Neutrophil (primary cell): ENCODE data around the gene ASTN1.

ENCODE experiments used
- H3K27ac ChIP-seq: fragments of 200-600 bp; sonication (generic); 2 replicates; pipeline ENCODE4 v1.5.1; 2016; ENCODE audit warnings: mild to moderate bottlenecking, moderate library complexity
- H3K27me3 ChIP-seq: fragments of 200-600 bp; sonication (generic); 2 replicates; pipeline ENCODE4 v1.6.0; 2016; ENCODE audit warnings: mild to moderate bottlenecking
- H3K36me3 ChIP-seq: fragments of 200-600 bp; sonication (generic); 2 replicates; pipeline ENCODE4 v1.5.1; 2017
- H3K4me1 ChIP-seq, 2 experiments: fragments of 200-600 bp in 1 of 2; sonication (generic) in 1 of 2; 1 replicate in 1 of 2; 2 replicates in 1 of 2; pipeline versions ENCODE4 v1.5.1 to v1.6.1; 2013 to 2016; ENCODE audit warnings: low read depth in 1 of 2, low read length in 1 of 2, mild to moderate bottlenecking in 1 of 2, moderate library complexity in 1 of 2; ENCODE audit not compliant: control insufficient read depth in 1 of 2, insufficient read depth in 1 of 2
- H3K4me3 ChIP-seq, 2 experiments: fragments of 200-600 bp in 1 of 2; sonication (generic) in 1 of 2; 1 replicate in 1 of 2; 2 replicates in 1 of 2; pipeline ENCODE4 v1.5.1; 2013 to 2016; ENCODE audit warnings: low read depth in 1 of 2, low read length in 1 of 2, mild to moderate bottlenecking in 1 of 2, moderate library complexity in 1 of 2
- H3K9me3 ChIP-seq: fragments of 200-600 bp; sonication (generic); 2 replicates; pipeline ENCODE4 v1.5.1; 2016
- TF ChIP-seq, protein P1 (sequence below): fragments of 200-600 bp; sonication (generic); IDR thresholded peaks from 2 replicates; pipeline ENCODE4 v1.5.1; 2016; ENCODE audit warnings: antibody characterized with exemption

The ASTN1 gene

GRCh38 chr1:176943783-176944182, 220.7 kb downstream of the ASTN1 start:
- H3K4me1 ChIP-seq: no peaks in the 10 kb centered on the region
- H3K4me3 ChIP-seq: no peak overlapping the region
- no peaks in the 10 kb centered on the region for H3K9me3 ChIP-seq
- peaks cover under 1% of the 10 kb centered on the region for H3K27me3 ChIP-seq
- no peaks in the 10 kb centered on the region for H3K36me3 ChIP-seq
- TF ChIP-seq, protein P1, sequence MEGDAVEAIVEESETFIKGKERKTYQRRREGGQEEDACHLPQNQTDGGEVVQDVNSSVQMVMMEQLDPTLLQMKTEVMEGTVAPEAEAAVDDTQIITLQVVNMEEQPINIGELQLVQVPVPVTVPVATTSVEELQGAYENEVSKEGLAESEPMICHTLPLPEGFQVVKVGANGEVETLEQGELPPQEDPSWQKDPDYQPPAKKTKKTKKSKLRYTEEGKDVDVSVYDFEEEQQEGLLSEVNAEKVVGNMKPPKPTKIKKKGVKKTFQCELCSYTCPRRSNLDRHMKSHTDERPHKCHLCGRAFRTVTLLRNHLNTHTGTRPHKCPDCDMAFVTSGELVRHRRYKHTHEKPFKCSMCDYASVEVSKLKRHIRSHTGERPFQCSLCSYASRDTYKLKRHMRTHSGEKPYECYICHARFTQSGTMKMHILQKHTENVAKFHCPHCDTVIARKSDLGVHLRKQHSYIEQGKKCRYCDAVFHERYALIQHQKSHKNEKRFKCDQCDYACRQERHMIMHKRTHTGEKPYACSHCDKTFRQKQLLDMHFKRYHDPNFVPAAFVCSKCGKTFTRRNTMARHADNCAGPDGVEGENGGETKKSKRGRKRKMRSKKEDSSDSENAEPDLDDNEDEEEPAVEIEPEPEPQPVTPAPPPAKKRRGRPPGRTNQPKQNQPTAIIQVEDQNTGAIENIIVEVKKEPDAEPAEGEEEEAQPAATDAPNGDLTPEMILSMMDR: no peak
- H3K27ac ChIP-seq: no peak overlapping the region

GRCh38 chr1:176942346-176942745, 222.2 kb downstream of the ASTN1 start:
- Histone ChIP-seq H3K4me1 (no peaks in the 10 kb centered on the region), H3K36me3 (no peaks in the 10 kb centered on the region), H3K9me3 (no peaks in the 10 kb centered on the region), H3K27ac (no peak overlapping the region), H3K4me3 (no peak overlapping the region), H3K27me3 (no peaks in the 10 kb centered on the region)
- TF ChIP-seq, protein P1: no peak

DNA sequence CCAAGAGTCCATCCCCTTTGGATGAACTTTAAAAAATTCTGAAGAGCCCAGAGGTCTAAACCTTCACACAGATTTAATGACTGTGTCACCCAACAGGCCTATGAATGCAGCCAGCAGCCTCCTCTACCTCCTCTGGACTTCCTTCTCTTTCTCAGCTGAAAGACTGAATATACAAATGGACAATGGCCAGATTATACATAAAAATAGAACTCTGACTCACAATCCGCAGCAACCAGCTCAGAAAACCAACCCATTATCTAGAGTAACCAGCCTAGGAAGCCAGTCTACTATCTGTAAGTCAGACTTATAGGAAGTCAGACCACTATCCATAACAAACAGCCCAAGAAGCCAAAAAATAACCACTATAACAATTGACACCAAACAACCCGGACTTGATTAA, 224.5 kb downstream of the ASTN1 start:
- Histone ChIP-seq H3K4me3 (no peak overlapping the region), H3K36me3 (no peaks in the 10 kb centered on the region), H3K27me3 (no peaks in the 10 kb centered on the region), H3K4me1 (no peaks in the 10 kb centered on the region), H3K27ac (no peak overlapping the region), H3K9me3 (no peaks in the 10 kb centered on the region)
- TF ChIP-seq, protein P1: no peak

- Histone ChIP-seq H3K27ac (no peak overlapping the region), H3K4me3 (no peak overlapping the region), H3K9me3 (no peaks in the 10 kb centered on the region), H3K27me3 (no peaks in the 10 kb centered on the region), H3K4me1 (no peaks in the 10 kb centered on the region), H3K36me3 (no peaks in the 10 kb centered on the region)
- TF ChIP-seq, protein P1: no peak
Observed at GRCh38 chr1:176938375-176938774, 226.1 kb downstream of the ASTN1 start.

DNA sequence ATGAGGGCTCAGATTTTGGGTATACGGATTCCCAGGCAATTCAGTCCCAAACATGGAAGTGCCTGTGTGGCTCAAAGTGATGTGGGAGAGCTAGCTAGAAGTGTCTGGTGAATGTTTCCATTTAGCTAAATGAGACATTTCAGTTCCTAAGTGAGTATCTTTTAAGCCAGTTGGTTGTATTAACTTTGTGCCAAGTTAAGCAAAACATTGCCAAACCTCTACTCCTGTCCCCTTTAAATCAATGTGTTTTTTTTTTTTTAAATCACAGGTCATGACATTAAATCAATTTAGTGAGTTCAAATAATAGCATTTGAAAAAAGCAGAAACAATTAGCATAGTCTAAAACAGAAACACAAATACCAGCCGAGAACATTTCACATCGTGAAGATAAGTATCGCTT, 230.1 kb downstream of the ASTN1 start:
- no peak overlapping the region for H3K4me3 ChIP-seq
- TF ChIP-seq, protein P1: no peak
- H3K4me1 ChIP-seq: no peaks in the 10 kb centered on the region
- H3K27ac ChIP-seq: no peak overlapping the region
- no peaks in the 10 kb centered on the region for H3K9me3 ChIP-seq
- H3K36me3 ChIP-seq: no peaks in the 10 kb centered on the region
- H3K27me3 ChIP-seq: no peaks in the 10 kb centered on the region
